Stimulated activated CD8-positive, alpha-beta memory T cell treated with anti-CD3 and anti-CD28 coated beads, Interleukin-7, amount 100 ng/mL, for 24 hours (primary cell): ENCODE measurements around the gene RPS6KA2.
"Not testable (repeated sequence)": the region's sequence is repeated elsewhere in the genome, so short reads cannot be mapped to it uniquely, and the experiment has no call there.

Experiments
- DNase-seq: peaks from one replicate; pipeline ENCODE4 v3.0.0-alpha.2; 2020; ENCODE audit warnings: low read depth

RPS6KA2 gene

DNA sequence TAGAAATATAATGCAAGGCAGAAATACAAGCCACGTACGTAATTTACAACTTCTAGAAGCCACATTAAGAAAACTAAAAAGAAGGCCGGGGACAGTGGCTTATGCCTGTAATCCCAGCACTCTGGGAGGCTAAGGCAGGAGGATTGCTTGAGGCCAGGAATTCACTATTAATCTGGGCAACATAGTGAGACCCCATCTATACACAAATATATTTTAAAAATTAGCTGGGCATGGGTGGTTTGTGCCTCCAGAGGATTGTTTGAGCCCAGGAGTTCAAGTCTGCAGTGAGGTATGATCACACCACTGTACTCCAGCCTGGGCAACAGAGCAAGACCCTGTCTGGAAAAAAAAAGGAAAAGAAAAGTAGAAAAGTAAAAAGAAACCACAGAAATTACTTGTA, 256.6 kb downstream of the RPS6KA2 start:
- no peak for DNase-seq

DNA sequence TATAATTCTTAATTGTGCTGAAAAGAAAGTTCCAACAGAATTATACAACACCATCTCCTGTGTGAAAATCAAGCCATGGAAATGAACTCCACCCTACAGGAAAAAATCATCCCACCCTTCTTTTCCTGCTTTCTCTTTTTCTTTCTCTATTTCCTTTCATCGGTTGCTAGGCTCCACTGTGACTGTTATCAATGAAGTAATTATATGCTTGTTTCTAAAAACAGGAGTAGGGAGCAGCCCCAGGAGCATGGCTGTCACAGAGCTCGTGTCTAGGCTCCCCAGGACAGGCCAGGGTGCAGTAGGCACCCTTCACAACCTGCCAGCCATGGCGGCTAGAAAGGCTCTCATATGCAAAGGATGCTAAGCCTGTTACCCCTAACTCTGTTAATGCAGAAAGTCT, 257.3 kb downstream of the RPS6KA2 start:
- DNase-seq: no peak

DNA sequence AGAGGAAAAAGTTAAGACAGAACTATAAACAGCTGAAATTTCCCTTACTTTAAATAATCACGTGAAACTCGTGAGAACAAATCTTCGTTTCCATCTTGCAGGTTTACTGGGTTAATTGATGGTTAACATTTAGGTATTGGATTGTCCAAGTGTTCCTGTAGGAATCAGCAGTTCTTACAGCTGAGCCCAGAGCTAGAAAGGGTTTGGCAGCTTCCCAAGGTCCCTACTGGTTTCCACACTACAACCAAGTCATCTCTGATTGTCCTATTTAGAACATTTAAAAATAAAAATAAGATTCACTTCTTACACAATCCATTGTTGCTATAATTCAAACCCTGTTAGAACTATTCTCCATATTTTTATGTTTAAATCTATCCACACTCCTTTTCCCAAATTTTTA, 260.1 kb downstream of the RPS6KA2 start:
- DNase-seq: no peak

- no peak for DNase-seq
These were observed 261.2 kb downstream of the RPS6KA2 start for GRCh38 chr6:166365806-166366205.

DNA sequence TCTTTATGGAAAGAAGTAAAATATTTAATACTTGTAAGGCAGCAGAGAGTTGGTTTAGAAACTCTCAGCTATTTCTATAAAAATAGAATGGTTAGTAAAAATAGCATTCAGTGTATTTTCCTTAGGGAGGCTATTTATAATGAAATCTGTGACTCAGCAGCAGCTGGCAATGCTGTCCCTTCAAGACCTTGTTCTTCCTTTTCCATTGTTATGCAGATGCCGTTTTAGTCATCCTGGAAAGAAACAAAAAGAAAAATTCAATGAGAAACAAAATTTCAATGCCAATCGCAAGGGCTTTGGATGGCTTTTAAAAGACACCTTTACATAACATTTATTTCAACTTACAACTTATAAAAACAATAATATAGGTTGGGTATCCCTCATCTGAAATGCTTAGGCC, 261.8 kb downstream of the RPS6KA2 start:
- DNase-seq: no peak

- no peak for DNase-seq
These were observed 262.6 kb downstream of the RPS6KA2 start for GRCh38 chr6:166364456-166364855.

- not testable (repeated sequence) for DNase-seq
These were observed 264.6 kb downstream of the RPS6KA2 start for GRCh38 chr6:166362427-166362826.

- DNase-seq: no peak
These were observed 266.0 kb downstream of the RPS6KA2 start for GRCh38 chr6:166361077-166361429.

GRCh38 chr6:166360243-166361076, 266.6 kb downstream of the RPS6KA2 start:
- no peak for DNase-seq
